C4-2B (cell line): ENCODE measurements around the gene PTBP3.

Experiments used
- CTCF ChIP-seq: fragments of 450-650 bp; conservative IDR thresholded peaks from 2 replicates; pipeline ENCODE4 v1.5.1; 2017; ENCODE audit warnings: mild to moderate bottlenecking
- ZFX ChIP-seq: fragments of 450-650 bp; IDR thresholded peaks from 2 replicates; pipeline ENCODE4 v1.6.1; 2017

GRCh38 chr9:112380102-112380824 lies 46.8 kb upstream of the PTBP3 start, which contains the start of gene HSDL2:
- TF ChIP-seq CTCF: no peak
- TF ChIP-seq ZFX: no peak
